RWPE2 (cell line): ENCODE results near the gene TLE4.
"Not testable (repeated sequence)": the region's sequence is repeated elsewhere in the genome, so short reads cannot be mapped to it uniquely, and the experiment has no call there.

Source experiments
- ATAC-seq: fragments of 200-7000 bp; cut with Tn5 transposase; 3 replicates; pipeline ENCODE4 v1.9.1; 2021; ENCODE audit warnings: low read depth
- DNase-seq: peaks from one replicate; pipeline ENCODE4 v3.0.0-alpha.2; 2020; ENCODE audit warnings: low spot score
- H3K27ac ChIP-seq: fragments of 450-650 bp; 2 replicates; pipeline ENCODE4 v1.5.1; 2017; ENCODE audit warnings: mild to moderate bottlenecking; ENCODE audit not compliant: poor library complexity, severe bottlenecking
- H3K27me3 ChIP-seq: fragments of 250-450 bp; sonication (Bioruptor Pico); 2 replicates; pipeline ENCODE4 v1.5.1; 2021; ENCODE audit warnings: mild to moderate bottlenecking, moderate library complexity; ENCODE audit not compliant: insufficient read depth, poor library complexity, severe bottlenecking
- H3K36me3 ChIP-seq: fragments of 250-450 bp; sonication (Bioruptor Pico); 2 replicates; pipeline ENCODE4 v1.5.1; 2020; ENCODE audit warnings: low read depth, mild to moderate bottlenecking, moderate library complexity
- H3K4me1 ChIP-seq: fragments of 250-450 bp; sonication (Bioruptor Pico); 2 replicates; pipeline ENCODE4 v1.5.1; 2021; ENCODE audit warnings: mild to moderate bottlenecking, moderate library complexity; ENCODE audit not compliant: insufficient read depth, poor library complexity, severe bottlenecking
- H3K4me3 ChIP-seq: fragments of 250-450 bp; sonication (Bioruptor Pico); 2 replicates; pipeline ENCODE4 v1.5.1; 2021; ENCODE audit warnings: mild to moderate bottlenecking, moderate library complexity; ENCODE audit not compliant: severe bottlenecking
- H3K9me3 ChIP-seq: fragments of 250-450 bp; sonication (Bioruptor Pico); 2 replicates; pipeline ENCODE4 v1.5.1; 2021; ENCODE audit warnings: mild to moderate bottlenecking, moderate library complexity; ENCODE audit not compliant: severe bottlenecking
- TF ChIP-seq, protein P1 (sequence below): fragments of 450-650 bp; IDR thresholded peaks from one replicate; pipeline ENCODE4 v1.5.1; 2017; ENCODE audit warnings: mild to moderate bottlenecking, moderate library complexity; ENCODE audit not compliant: poor library complexity, severe bottlenecking

TLE4 gene

DNA sequence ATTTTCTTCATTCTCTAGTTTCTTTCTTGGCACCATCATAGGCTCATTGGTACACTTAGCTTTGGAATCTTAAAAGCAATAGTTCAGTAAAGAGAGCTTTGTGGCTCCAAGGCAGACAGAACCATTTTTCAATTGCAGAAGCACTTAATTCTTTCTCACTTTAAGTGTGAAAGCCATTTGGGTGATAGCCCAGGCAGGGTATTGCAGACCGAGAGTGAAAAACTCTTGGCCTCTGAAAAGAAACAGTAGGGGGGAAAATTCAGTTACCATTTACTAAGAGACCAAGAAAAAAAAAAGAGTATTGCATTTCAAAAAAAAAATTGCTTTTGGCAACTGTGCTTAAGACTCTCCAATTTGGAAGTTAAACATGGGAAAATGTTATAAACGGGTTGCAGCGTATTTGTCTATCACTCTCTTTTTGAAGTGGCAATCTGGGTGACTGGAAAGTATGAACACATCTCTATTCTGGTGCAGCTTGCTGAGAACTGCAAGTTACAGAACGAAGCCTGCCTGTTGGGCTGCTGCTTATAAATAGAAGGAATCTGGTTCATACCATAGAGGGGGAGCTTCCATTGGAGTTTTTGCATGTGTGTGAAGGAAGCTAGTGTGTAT lies 170.5 kb downstream of the TLE4 start:
- Histone ChIP-seq H3K4me3 (no peak overlapping the region), H3K27me3 (no peaks in the 10 kb centered on the region), H3K36me3 (no peaks in the 10 kb centered on the region), H3K4me1 (no peaks in the 10 kb centered on the region), H3K27ac (no peak overlapping the region), H3K9me3 (no peaks in the 10 kb centered on the region)
- no peak for ATAC-seq
- no peak for DNase-seq
- TF ChIP-seq, protein P1, sequence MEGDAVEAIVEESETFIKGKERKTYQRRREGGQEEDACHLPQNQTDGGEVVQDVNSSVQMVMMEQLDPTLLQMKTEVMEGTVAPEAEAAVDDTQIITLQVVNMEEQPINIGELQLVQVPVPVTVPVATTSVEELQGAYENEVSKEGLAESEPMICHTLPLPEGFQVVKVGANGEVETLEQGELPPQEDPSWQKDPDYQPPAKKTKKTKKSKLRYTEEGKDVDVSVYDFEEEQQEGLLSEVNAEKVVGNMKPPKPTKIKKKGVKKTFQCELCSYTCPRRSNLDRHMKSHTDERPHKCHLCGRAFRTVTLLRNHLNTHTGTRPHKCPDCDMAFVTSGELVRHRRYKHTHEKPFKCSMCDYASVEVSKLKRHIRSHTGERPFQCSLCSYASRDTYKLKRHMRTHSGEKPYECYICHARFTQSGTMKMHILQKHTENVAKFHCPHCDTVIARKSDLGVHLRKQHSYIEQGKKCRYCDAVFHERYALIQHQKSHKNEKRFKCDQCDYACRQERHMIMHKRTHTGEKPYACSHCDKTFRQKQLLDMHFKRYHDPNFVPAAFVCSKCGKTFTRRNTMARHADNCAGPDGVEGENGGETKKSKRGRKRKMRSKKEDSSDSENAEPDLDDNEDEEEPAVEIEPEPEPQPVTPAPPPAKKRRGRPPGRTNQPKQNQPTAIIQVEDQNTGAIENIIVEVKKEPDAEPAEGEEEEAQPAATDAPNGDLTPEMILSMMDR = no peak

DNA sequence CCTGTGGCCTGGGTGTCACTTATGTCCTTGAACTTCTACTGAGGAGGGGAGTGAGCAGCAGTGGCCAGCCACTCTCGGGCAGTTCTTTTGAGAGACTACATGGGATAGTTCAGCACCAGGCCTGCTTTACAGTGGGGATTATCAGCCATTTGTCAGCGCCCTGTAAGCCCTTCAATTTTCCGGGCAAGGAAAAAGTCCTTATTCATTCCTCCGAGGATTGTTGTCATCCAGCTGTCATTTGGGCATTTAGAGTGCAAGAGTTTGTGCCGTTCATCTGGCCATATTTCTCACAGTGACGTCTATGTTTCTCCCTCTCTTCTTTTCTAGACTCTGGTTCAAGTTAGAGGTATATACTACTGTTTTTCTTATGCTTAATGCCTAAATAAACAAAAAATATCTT lies 172.8 kb downstream of the TLE4 start:
- H3K27me3 ChIP-seq = no peaks in the 10 kb centered on the region
- DNase-seq (no peak), ATAC-seq (no peak)
- H3K9me3 ChIP-seq = no peaks in the 10 kb centered on the region
- H3K4me1 ChIP-seq = no peaks in the 10 kb centered on the region
- H3K27ac ChIP-seq = no peak overlapping the region
- H3K36me3 ChIP-seq = no peaks in the 10 kb centered on the region
- no peak overlapping the region for H3K4me3 ChIP-seq
- TF ChIP-seq, protein P1 = no peak

DNA sequence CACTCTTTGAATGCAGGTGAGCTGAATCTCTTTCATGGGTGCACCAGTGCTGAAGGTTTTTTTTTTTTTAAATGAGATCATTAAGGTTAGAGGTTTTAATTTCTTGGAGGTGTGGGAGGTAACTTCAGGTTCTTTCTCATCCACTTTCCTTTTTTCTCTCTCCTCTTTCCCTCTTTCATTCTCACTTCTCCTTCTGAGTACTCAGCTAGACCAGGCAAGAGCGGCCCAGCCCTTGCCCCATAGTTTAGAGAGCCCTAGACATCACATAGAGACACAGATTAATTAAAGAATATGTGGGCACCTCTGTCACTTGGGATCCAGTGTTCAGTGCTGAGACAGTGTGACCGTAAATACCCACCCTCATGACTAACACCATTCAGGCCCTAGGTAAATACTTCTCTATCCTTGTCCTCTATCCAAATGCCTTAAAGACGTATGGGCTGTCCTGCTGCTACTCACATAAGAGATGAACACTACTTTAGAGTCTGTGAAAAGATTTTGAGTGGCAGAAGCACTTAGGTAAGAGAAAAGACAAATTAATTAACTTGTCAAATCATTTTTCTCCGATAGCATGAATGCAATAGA lies 174.1 kb downstream of the TLE4 start:
- Histone ChIP-seq H3K9me3 (no peaks in the 10 kb centered on the region), H3K4me1 (no peaks in the 10 kb centered on the region), H3K27ac (no peak overlapping the region), H3K4me3 (no peak overlapping the region), H3K27me3 (no peaks in the 10 kb centered on the region), H3K36me3 (no peaks in the 10 kb centered on the region)
- TF ChIP-seq, protein P1 = no peak
- ATAC-seq (no peak), DNase-seq (no peak)

DNA sequence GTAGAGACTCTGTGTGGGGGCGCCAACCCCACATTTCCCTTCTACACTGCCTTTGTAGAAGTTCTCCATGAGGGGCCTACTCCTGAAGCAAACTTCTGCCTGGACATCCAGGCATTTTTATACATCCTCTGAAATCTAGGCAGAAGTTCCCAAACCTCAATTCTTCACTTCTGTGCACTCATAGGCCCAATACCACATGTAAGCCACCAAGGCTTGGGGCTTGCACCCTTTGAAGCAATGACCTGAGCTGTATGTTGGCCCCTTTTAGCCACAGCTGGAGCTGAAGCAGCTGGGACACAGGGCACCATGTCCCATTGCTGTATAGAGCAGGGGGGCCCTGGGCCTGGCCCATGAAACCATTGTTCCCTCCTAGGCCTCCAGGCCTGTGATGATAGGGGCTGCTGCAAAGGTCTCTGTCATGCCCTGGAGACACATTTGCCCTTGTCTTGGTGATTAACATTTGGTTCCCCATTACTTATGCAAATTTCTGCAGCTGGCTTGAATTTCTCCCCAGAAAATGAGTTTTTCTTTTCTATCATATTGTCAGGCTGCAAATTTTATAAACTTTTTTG lies 180.2 kb downstream of the TLE4 start:
- not testable (repeated sequence) for H3K36me3 ChIP-seq, H3K4me3 ChIP-seq, H3K9me3 ChIP-seq, H3K4me1 ChIP-seq, ATAC-seq, DNase-seq, H3K27me3 ChIP-seq, H3K27ac ChIP-seq

DNA sequence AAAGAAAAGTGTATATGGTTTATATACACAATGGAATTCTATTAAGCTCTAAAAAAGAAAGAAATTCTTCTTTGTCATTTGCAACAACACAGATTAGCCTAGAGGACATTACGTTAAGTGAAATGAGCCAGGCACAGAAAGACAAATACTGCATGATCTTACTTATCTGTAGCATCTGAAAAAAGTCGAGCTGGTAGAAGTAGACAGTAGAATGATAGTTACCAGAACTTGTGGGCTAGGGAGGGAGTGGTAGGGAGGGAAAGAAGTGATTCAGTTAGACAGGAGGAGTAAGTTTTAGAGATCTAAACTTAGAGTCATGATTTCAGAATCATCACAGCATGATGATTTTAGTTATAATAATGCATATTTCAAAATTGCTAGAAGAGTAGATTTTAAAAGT lies 184.6 kb downstream of the TLE4 start:
- DNase-seq (no peak), ATAC-seq (no peak)
- Histone ChIP-seq H3K9me3 (peaks cover 3% of the 10 kb centered on the region), H3K36me3 (no peaks in the 10 kb centered on the region), H3K4me3 (no peak overlapping the region), H3K27ac (no peak overlapping the region), H3K27me3 (no peaks in the 10 kb centered on the region), H3K4me1 (no peaks in the 10 kb centered on the region)
- TF ChIP-seq, protein P1 = no peak
